GM20000 (cell line): ENCODE results near the gene HSPG2.

ENCODE experiments used
- DNase-seq: peaks from one replicate; pipeline ENCODE4 v3.0.0; 2012; ENCODE audit warnings: low spot score
- TF ChIP-seq, protein P1 (sequence below): IDR thresholded peaks from 2 replicates; pipeline ENCODE4 v1.5.1; 2012; ENCODE audit warnings: mild to moderate bottlenecking, control low read depth; ENCODE audit errors: extremely low read depth, missing control alignments

Gene HSPG2

DNA sequence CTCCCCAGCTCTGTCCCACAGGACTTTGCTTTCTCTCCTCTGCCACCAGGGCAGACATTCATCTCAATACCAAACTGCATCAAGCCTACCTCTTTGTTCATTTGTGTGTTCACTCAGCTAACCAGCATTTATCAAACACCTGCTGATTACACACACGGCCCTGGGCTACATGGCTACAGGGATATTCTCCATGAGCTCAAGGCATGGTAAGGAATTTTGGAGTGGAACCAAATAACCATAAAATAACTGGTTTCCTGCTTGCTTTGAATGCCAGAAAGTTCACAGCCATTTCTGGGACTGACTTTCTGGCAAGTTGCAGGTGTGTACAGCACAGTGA is 70.4 kb downstream of the HSPG2 start:
- no peak for DNase-seq

DNA sequence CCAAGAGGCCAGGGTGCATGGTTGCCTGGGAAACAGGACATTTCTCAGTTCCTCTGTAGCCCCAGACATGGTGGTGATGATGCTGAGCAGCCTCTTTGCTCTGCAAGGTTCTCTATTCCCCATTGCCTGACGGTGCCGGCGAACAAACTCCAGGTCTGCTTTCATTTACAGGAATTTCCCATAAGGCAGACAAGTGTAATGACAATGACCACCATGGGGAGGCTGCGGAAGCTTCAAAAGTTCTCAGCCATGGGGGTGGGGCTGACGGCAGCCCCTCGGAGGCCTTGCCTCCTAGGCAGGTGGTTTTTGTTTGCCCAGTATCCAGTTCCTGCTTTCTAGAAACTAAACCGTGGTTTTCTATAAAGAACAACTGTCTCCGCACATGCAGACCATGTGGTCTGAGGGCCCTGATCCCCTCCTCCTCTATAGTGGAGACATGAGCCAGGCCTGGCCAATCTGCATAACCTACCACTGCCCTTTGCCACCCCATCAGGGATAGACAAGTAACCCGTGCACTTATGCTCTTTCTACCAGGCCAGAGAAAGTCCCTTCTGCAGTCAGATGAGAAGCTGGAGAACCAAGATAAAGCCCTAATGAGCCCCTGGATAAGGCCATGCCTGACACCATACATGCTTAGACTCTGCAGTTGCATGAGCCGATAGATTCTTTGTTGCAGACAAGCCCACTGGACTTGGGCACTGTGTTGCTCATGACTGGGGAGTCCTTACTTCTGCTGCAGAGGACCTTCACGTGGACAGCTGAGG is 71.0 kb downstream of the HSPG2 start:
- DNase-seq = peak; percentile 88
- TF ChIP-seq, protein P1, sequence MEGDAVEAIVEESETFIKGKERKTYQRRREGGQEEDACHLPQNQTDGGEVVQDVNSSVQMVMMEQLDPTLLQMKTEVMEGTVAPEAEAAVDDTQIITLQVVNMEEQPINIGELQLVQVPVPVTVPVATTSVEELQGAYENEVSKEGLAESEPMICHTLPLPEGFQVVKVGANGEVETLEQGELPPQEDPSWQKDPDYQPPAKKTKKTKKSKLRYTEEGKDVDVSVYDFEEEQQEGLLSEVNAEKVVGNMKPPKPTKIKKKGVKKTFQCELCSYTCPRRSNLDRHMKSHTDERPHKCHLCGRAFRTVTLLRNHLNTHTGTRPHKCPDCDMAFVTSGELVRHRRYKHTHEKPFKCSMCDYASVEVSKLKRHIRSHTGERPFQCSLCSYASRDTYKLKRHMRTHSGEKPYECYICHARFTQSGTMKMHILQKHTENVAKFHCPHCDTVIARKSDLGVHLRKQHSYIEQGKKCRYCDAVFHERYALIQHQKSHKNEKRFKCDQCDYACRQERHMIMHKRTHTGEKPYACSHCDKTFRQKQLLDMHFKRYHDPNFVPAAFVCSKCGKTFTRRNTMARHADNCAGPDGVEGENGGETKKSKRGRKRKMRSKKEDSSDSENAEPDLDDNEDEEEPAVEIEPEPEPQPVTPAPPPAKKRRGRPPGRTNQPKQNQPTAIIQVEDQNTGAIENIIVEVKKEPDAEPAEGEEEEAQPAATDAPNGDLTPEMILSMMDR = no peak

More for the DNA sequence above, 70.4 kb downstream of the HSPG2 start:
- TF ChIP-seq, protein P1 = no peak

DNA sequence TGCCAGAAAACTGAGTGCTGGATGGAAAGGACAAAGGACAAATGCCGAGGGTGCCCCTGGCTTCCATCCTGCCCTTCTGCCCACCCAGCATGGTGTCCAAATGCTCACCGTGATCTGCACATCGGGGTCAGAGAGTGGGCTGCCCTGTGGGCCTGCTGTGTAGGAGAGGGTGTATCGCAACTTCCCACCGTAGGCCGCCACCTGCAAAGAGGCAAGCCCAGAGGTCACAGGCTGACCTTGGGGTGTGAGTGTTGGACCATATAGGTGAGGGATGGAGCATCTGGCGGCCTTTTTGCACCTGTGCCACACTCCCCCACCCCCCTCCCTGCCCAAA is 71.5 kb downstream of the HSPG2 start:
- TF ChIP-seq, protein P1 = no peak

DNA sequence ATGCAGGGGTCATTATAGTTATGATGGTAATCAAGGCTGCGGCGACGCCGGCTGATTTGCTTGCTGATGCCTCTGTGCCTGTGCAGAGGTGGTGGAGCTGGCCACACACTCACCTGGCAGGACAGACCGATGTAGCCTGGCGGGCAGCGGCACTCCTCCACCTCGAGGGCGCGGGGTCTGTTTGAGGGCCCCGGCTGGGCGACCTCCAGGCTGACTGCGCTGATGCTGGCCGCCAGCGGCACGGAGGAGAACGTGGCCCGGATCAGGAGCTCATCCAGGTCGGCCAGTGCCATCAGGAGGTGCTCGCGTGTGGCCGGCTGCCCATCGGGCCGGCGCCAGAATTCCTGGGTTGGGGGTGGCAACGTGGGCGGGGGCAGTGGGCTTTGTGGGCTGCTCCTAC is 72.4 kb downstream of the HSPG2 start:
- TF ChIP-seq, protein P1 = no peak
- DNase-seq = no peak

More for the DNA sequence above, 71.5 kb downstream of the HSPG2 start:
- DNase-seq = no peak

DNA sequence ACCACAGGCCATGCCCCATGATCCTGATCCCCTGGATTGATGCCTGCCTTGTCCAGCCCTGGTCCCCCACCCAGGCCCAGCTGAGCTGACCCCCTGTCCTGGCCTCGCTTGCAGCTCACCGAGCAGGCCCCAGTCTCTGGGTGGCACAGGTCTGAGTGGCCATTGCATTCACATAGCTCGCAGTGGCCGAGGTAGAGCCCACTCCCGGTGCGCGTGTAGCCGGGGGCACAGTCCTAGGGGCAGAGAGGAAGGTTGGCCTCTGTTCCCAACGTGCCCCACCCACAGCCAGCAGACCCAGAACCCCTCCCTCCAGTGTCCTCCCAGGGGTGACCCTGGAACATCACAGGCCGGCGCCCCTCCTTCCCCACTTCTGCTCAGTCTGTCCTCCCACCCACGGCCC is 73.1 kb downstream of the HSPG2 start:
- TF ChIP-seq, protein P1 = no peak
- no peak for DNase-seq

DNA sequence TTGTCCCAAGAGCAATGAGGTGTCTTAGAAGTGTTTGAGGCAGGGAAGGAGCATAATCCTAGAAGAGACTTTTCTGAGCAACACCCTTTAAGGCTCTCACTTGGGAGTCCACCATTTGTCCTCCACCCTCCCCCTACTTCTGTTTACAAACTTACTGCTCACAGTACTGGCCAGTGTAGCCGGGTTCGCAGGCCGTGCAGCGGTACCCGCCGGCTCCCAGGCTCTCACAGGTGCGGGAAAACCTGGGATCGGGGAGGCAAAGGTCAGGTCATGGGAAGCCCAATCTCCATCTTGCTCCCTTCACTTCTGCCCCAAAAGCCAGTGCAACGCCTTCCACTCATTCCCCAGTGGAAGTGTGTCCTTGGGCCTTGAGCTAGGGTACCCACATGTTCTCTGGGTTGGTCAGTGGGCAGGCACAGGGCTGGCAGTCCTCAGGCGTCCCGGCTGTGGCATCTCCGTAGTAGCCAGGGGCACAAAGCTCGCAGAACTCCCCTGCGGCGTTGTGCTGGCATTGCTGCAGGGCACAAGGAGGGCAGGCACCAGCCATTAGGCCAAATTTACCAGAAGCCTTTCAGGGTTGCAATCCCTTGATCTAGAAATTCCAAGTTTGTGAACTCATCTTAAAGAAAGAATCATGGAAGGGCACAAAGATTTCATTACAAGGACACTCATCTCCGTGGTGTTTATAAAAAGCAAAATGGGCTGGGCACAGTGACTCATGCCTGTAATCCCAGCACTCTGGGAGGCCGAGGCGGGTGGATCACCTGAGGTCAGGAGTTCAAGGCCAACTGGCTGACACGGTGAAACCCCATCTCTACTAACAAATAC is 75.3 kb downstream of the HSPG2 start:
- TF ChIP-seq, protein P1 = no peak
- DNase-seq = no peak

DNA sequence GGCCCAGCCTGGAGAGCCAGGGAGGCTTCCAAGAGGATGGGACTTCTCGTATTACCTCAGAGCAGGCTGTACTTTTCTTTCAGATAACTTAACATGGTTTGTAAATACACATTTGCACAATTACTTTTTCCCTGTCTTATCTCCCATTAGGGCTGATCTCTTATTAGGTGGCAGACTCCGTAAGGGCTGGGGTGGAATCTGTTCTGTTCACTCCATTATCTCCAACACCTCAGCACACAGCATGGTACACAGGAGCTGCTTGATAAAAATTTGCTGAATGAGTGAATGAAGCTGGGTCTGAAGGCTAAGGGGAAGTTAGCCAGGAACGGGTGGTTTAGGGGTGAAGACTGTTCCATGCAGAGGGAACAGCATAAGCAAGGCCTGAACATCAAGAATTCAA is 76.1 kb downstream of the HSPG2 start:
- TF ChIP-seq, protein P1 = no peak

More for the DNA sequence above, 76.1 kb downstream of the HSPG2 start:
- no peak for DNase-seq
